AG04450 (cell line): Measurements from ENCODE around the gene SCEL. TPM values are rescaled to one million over a fixed set of nuclear protein-coding genes. Genes with fewer than 3 reads are reported as not detected.

Source experiments
- CTCF ChIA-PET: fragments of 300-600, 350-600 bp; formaldehyde crosslinking; extraction: SDS; loops from one replicate; lab custom pipeline; 2022; ENCODE audit warnings: antibody characterized with exemption, inconsistent platforms; lab: Charles Lee
- POLR2A ChIA-PET: fragments of 350-600 bp; formaldehyde crosslinking; extraction: SDS; loops from one replicate; lab custom pipeline; 2021; ENCODE audit warnings: antibody characterized with exemption, inconsistent platforms; lab: Yijun Ruan, JAX
- DNase-seq: peaks from one replicate; pipeline ENCODE4 v3.0.0-alpha.2; 2011; ENCODE audit warnings: low read depth, low spot score
- H3K27ac ChIP-seq: one replicate; pipeline ENCODE4 v1.5.1; 2012; ENCODE audit warnings: low read depth, low read length, control low read depth
- H3K27me3 ChIP-seq: one replicate; pipeline ENCODE4 v1.6.0; 2012; ENCODE audit warnings: low read length; ENCODE audit not compliant: control insufficient read depth, insufficient read depth
- H3K4me3 ChIP-seq: 2 replicates; pipeline ENCODE4 v1.5.1; 2011; ENCODE audit warnings: mild to moderate bottlenecking, low read depth, low read length, control low read depth
- H3K9me3 ChIP-seq: 2 replicates; pipeline ENCODE4 v1.5.1; 2012; ENCODE audit warnings: low read length; ENCODE audit not compliant: control insufficient read depth, insufficient read depth
- CTCF ChIP-seq: IDR thresholded peaks from 2 replicates; pipeline ENCODE4 v1.5.1; 2011; ENCODE audit warnings: low read depth, low read length, control low read depth, inconsistent platforms
- polyA plus RNA-seq: library from polyadenylated mRNA; depleted of rRNA; stranded (reverse); fragments of >200 nt; gene quantifications from 2 replicates; pipeline ENCODE4 v1.2.3, GENCODE V29; 2011

Gene SCEL
- polyA plus RNA-seq, 1 experiment = not detected

- no peak for DNase-seq
- ChIA-PET CTCF (no interaction called here), POLR2A (no interaction called here)
- Histone ChIP-seq H3K27ac (no peak overlapping the region), H3K27me3 (no peaks in the 10 kb centered on the region), H3K9me3 (no peaks in the 10 kb centered on the region), H3K4me3 (no peak overlapping the region)
- TF ChIP-seq CTCF = no peak
Measured at GRCh38 chr13:77529501-77529840, 6.0 kb upstream of the SCEL start.

- ChIA-PET POLR2A (no interaction called here), CTCF (interaction anchor here (0.6 kb wide), 1 partner anchor 52 kb away, joined by 7 read pairs; no protein-coding TSS in a partner anchor)
- no peak for TF ChIP-seq CTCF
- Histone ChIP-seq H3K9me3 (no peaks in the 10 kb centered on the region), H3K4me3 (no peak overlapping the region), H3K27ac (no peak overlapping the region), H3K27me3 (no peaks in the 10 kb centered on the region)
- DNase-seq = no peak
Measured at GRCh38 chr13:77530875-77531274, 4.6 kb upstream of the SCEL start.

GRCh38 chr13:77532983-77533382, 2.5 kb upstream of the SCEL start:
- CTCF ChIA-PET = interaction anchor here (0.9 kb wide), 1 partner anchor 54 kb away, joined by 3 read pairs; no protein-coding TSS in a partner anchor
- Histone ChIP-seq H3K27me3 (no peaks in the 10 kb centered on the region), H3K27ac (no peak overlapping the region), H3K9me3 (no peaks in the 10 kb centered on the region), H3K4me3 (no peak overlapping the region)
- no peak for DNase-seq
- no peak for TF ChIP-seq CTCF
- POLR2A ChIA-PET = no interaction called here

- no peak for DNase-seq
- Histone ChIP-seq H3K4me3 (no peak overlapping the region), H3K27ac (no peak overlapping the region), H3K27me3 (no peaks in the 10 kb centered on the region), H3K9me3 (no peaks in the 10 kb centered on the region)
- POLR2A ChIA-PET = no interaction called here
- CTCF ChIA-PET = interaction anchor here (0.9 kb wide), 1 partner anchor 55 kb away, joined by 3 read pairs; no protein-coding TSS in a partner anchor
- TF ChIP-seq CTCF = no peak
Measured at GRCh38 chr13:77533875-77534788, 1.4 kb upstream of the SCEL start.

GRCh38 chr13:77536358-77536757, 852 bp downstream of the SCEL start:
- POLR2A ChIA-PET = no interaction called here
- no peak overlapping the region for H3K27ac ChIP-seq
- CTCF ChIA-PET = no interaction called here

More at GRCh38 chr13:77536358-77536757, 852 bp downstream of the SCEL start:
- H3K9me3 ChIP-seq = no peaks in the 10 kb centered on the region
- H3K27me3 ChIP-seq = no peaks in the 10 kb centered on the region
- no peak for DNase-seq
- no peak overlapping the region for H3K4me3 ChIP-seq
- no peak for TF ChIP-seq CTCF
